Esophagus squamous epithelium (tissue), 5 donors: ENCODE data around the gene HEXIM1. TPM values are rescaled to one million over a fixed set of nuclear protein-coding genes. Genes with fewer than 3 reads are reported as not detected.

Source experiments
- DNase-seq: peaks from one replicate; lab custom pipeline; 2025; lab: John Stamatoyannopoulos, UW
- H3K27ac ChIP-seq, 4 donors: fragments of 200-600 bp; sonication (generic); one replicate each; pipeline ENCODE4 v1.5.1; 2016 to 2019; ENCODE audit warnings: mild to moderate bottlenecking in 1 of 4
- H3K27me3 ChIP-seq, 4 donors: fragments of 200-600 bp; sonication (generic); 1 replicate in 3 of 4; 2 replicates in 1 of 4; pipeline versions ENCODE4 v1.5.1 to v1.6.0; 2017 to 2021; ENCODE audit warnings: antibody characterized with exemption in 1 of 4
- H3K36me3 ChIP-seq, 3 donors: fragments of 200-600 bp; sonication (generic); one replicate each; pipeline ENCODE4 v1.5.1; 2016 to 2019
- H3K4me1 ChIP-seq, 3 donors: fragments of 200-600 bp; sonication (generic); one replicate each; pipeline ENCODE4 v1.5.1; 2017 to 2019
- H3K4me3 ChIP-seq, 4 donors: fragments of 200-600 bp; sonication (generic); 1 replicate in 3 of 4; 2 replicates in 1 of 4; pipeline ENCODE4 v1.5.1; 2016 to 2019; ENCODE audit warnings: mild to moderate bottlenecking in 2 of 4, moderate library complexity in 1 of 4
- H3K9me3 ChIP-seq, 3 donors: fragments of 200-600 bp; sonication (generic); one replicate each; pipeline ENCODE4 v1.5.1; 2016 to 2019
- CTCF ChIP-seq, 6 experiments: fragments of 450-650 bp in 4 of 6; fragments of 200-600 bp in 2 of 6; sonication (generic) in 2 of 6; IDR thresholded peaks; one replicate each; pipeline ENCODE4 v1.5.1; 2016 to 2019; ENCODE audit warnings: antibody characterized with exemption in 6 of 6, mild to moderate bottlenecking in 4 of 6, moderate library complexity in 4 of 6
- POLR2A ChIP-seq, 4 donors: fragments of 450-650 bp; IDR thresholded peaks; one replicate each; pipeline ENCODE4 v1.6.1; 2017; ENCODE audit warnings: antibody characterized with exemption in 4 of 4, mild to moderate bottlenecking in 4 of 4, moderate library complexity in 3 of 4
- WGBS, 2 donors: methylation state at CpG; one replicate each; pipeline ENCODE4 v1.1.5; 2018; 5-methylcytosine and 5-hydroxymethylcytosine counted together
- intact Hi-C: fragments of 100-400 bp; cut with DNase I; formaldehyde crosslinking; loops from one replicate; pipeline ENCODE4 v1.15.0; 2022
- total RNA-seq, 4 donors: library from RNA; depleted of rRNA; stranded (reverse); fragments of >200 nt; gene quantifications; one replicate each; pipeline ENCODE4 v1.1.0, GENCODE V29; 2016
- donor health status: DM: yes; HTN: yes; CAD: no.

Gene HEXIM1
- total RNA-seq, 4 donors from 2014 or later: 19.8 to 28.4 (median 25.3) TPM

- Histone ChIP-seq H3K9me3 (no peaks in the 10 kb centered on the region), H3K36me3 (peaks cover 0 to 18% (median 0%) of the 10 kb centered on the region in 3 donors), H3K27me3 (no peaks in the 10 kb centered on the region), H3K4me1 (peaks cover 20 to 60% (median 26%) of the 10 kb centered on the region in 3 donors), H3K27ac (peak within 1 kb of the TSS; percentile 83 to 92 (median 88)), H3K4me3 (peak within 1 kb of the TSS; percentile 61 to 81 (median 71))
- intact Hi-C loops: loop anchor here (1.0 kb wide), 1 partner anchor 62 kb away; no protein-coding TSS in a partner anchor
- peak; percentile 86 for DNase-seq
- TF ChIP-seq POLR2A (IDR thresholded peaks at IDR 0.05) (peak in 2 of 4 donors; percentile 43 to 68), CTCF (IDR thresholded peaks at IDR 0.05) (peak; percentile 99 to 100 (median 100))
- 0 to 22% methylated on average over 8 to 10 of the region's 40 CpGs for WGBS, 2 donors
These were observed 12.9 kb upstream of the HEXIM1 start, which contains the start of gene ACBD4 for GRCh38 chr17:45135192-45135977. Gene ACBD4, plus strand, starts transcription at chr17:45135687. Its CDS starts 458 bp downstream, at chr17:45136145.

- 44 to 56% methylated on average over 8 to 14 of the region's 21 CpGs for WGBS, 2 donors
- TF ChIP-seq CTCF (IDR thresholded peaks at IDR 0.05) (no peak), POLR2A (IDR thresholded peaks at IDR 0.05) (no peak)
- intact Hi-C loops: loop anchor here (1.0 kb wide), 1 partner anchor 61 kb away; no protein-coding TSS in a partner anchor
- H3K4me3 ChIP-seq: peak overlapping the region; percentile 61 to 81 (median 71)
- H3K27me3 ChIP-seq: no peaks in the 10 kb centered on the region
- no peaks in the 10 kb centered on the region for H3K9me3 ChIP-seq
- H3K36me3 ChIP-seq: peaks cover 0 to 18% (median 0%) of the 10 kb centered on the region in 3 donors
- H3K27ac ChIP-seq: peak overlapping the region; percentile 83 to 92 (median 88)
- no peak for DNase-seq
- peaks cover 16 to 52% (median 20%) of the 10 kb centered on the region in 3 donors for H3K4me1 ChIP-seq
These were observed 12.1 kb upstream of the HEXIM1 start for GRCh38 chr17:45135978-45136791.

GRCh38 chr17:45136846-45137560, 11.3 kb upstream of the HEXIM1 start:
- no peak overlapping the region for H3K27ac ChIP-seq
- H3K27me3 ChIP-seq: no peaks in the 10 kb centered on the region
- peaks cover 12 to 43% (median 17%) of the 10 kb centered on the region in 3 donors for H3K4me1 ChIP-seq
- no peaks in the 10 kb centered on the region for H3K9me3 ChIP-seq
- 57 to 75% methylated on average over 2 to 3 of the region's 12 CpGs for WGBS, 2 donors
- no peak for DNase-seq
- no peak for TF ChIP-seq POLR2A (IDR thresholded peaks at IDR 0.05)
- no peak for TF ChIP-seq CTCF (IDR thresholded peaks at IDR 0.05)
- peaks cover 0 to 18% (median 0%) of the 10 kb centered on the region in 3 donors for H3K36me3 ChIP-seq
- H3K4me3 ChIP-seq: no peak overlapping the region
- intact Hi-C loops: no loop called here

GRCh38 chr17:45137561-45138305, 10.5 kb upstream of the HEXIM1 start:
- no peak overlapping the region for H3K27ac ChIP-seq
- H3K36me3 ChIP-seq: peaks cover 0 to 18% (median 0%) of the 10 kb centered on the region in 3 donors
- intact Hi-C loops: no loop called here
- H3K27me3 ChIP-seq: no peaks in the 10 kb centered on the region
- H3K4me3 ChIP-seq: no peak overlapping the region
- no peak for DNase-seq
- 47 to 62% methylated on average over 5 to 6 of the region's 11 CpGs for WGBS, 2 donors
- H3K4me1 ChIP-seq: peaks cover 12 to 40% (median 17%) of the 10 kb centered on the region in 3 donors
- H3K9me3 ChIP-seq: no peaks in the 10 kb centered on the region
- no peak for TF ChIP-seq CTCF (IDR thresholded peaks at IDR 0.05)
- TF ChIP-seq POLR2A (IDR thresholded peaks at IDR 0.05): no peak
